Liver (tissue), 9 donors: ENCODE measurements around the gene RIC8B. TPM values are rescaled to one million over a fixed set of nuclear protein-coding genes. Genes with fewer than 3 reads are reported as not detected.

Experiments
- DNase-seq: peaks from one replicate; pipeline ENCODE4 v3.0.0-alpha.2; 2017; ENCODE audit warnings: low spot score
- H3K27ac ChIP-seq, 2 donors: one replicate each; pipeline ENCODE4 v1.7.0; 2013; ENCODE audit warnings: inconsistent platforms in 2 of 2, low read length in 2 of 2, control low read depth in 1 of 2, low read depth in 1 of 2, mild to moderate bottlenecking in 1 of 2
- H3K27me3 ChIP-seq, 4 donors: one replicate each; pipeline versions ENCODE4 v1.6.1 to v1.7.0; 2013; ENCODE audit warnings: low read length in 3 of 4, inconsistent platforms in 1 of 4, mild to moderate bottlenecking in 1 of 4, moderate library complexity in 1 of 4; ENCODE audit not compliant: control insufficient read depth in 4 of 4, insufficient read depth in 4 of 4
- H3K36me3 ChIP-seq, 4 donors: one replicate each; pipeline versions ENCODE4 v1.6.1 to v1.7.0; 2013; ENCODE audit warnings: low read length in 3 of 4, mild to moderate bottlenecking in 3 of 4, low read depth in 1 of 4, moderate library complexity in 1 of 4; ENCODE audit not compliant: control insufficient read depth in 4 of 4, insufficient read depth in 3 of 4
- H3K4me1 ChIP-seq, 4 donors: one replicate each; pipeline versions ENCODE4 v1.6.1 to v1.7.0; 2013; ENCODE audit warnings: low read length in 3 of 4, mild to moderate bottlenecking in 3 of 4, moderate library complexity in 1 of 4; ENCODE audit not compliant: control insufficient read depth in 4 of 4, insufficient read depth in 4 of 4
- H3K4me3 ChIP-seq, 3 donors: one replicate each; pipeline versions ENCODE4 v1.6.1 to v1.7.0; 2013; ENCODE audit warnings: low read length in 3 of 3, control low read depth in 1 of 3, low read depth in 1 of 3, mild to moderate bottlenecking in 1 of 3
- H3K9ac ChIP-seq, 2 donors: one replicate each; pipeline ENCODE4 v1.7.0; 2013; ENCODE audit warnings: low read length in 2 of 2, mild to moderate bottlenecking in 2 of 2, moderate library complexity in 2 of 2, control low read depth in 1 of 2, low read depth in 1 of 2
- H3K9me3 ChIP-seq, 4 donors: one replicate each; pipeline versions ENCODE4 v1.6.1 to v1.7.0; 2013; ENCODE audit warnings: low read length in 3 of 4; ENCODE audit not compliant: control insufficient read depth in 4 of 4
- FOXA1 ChIP-seq: IDR thresholded peaks from 2 replicates; pipeline ENCODE4 v1.6.1; 2016; ENCODE audit warnings: antibody characterized with exemption
- HNF4G ChIP-seq: IDR thresholded peaks from 2 replicates; pipeline ENCODE4 v1.6.1; 2016; ENCODE audit warnings: antibody characterized with exemption
- JUND ChIP-seq, 2 donors: IDR thresholded peaks; 2 replicates each; pipeline ENCODE4 v1.6.1; 2016; ENCODE audit warnings: antibody characterized with exemption in 2 of 2
- NR2F2 ChIP-seq: IDR thresholded peaks from 2 replicates; pipeline ENCODE4 v1.6.1; 2016; ENCODE audit warnings: antibody characterized with exemption
- RAD21 ChIP-seq, 2 donors: IDR thresholded peaks; 2 replicates each; pipeline ENCODE4 v1.6.1; 2016; ENCODE audit warnings: antibody characterized with exemption in 2 of 2, mild to moderate bottlenecking in 2 of 2
- RXRA ChIP-seq, 2 donors: IDR thresholded peaks; 2 replicates each; pipeline ENCODE4 v1.6.1; 2017 to 2018; ENCODE audit warnings: antibody characterized with exemption in 2 of 2, mild to moderate bottlenecking in 1 of 2
- SP1 ChIP-seq: IDR thresholded peaks from 2 replicates; pipeline ENCODE4 v1.6.1; 2018; ENCODE audit warnings: antibody characterized with exemption, mild to moderate bottlenecking
- TAF1 ChIP-seq: conservative IDR thresholded peaks from 2 replicates; pipeline ENCODE4 v1.6.1; 2016; ENCODE audit warnings: antibody characterized with exemption, mild to moderate bottlenecking
- YY1 ChIP-seq: IDR thresholded peaks from 2 replicates; pipeline ENCODE4 v1.6.1; 2016; ENCODE audit warnings: antibody characterized with exemption, mild to moderate bottlenecking
- WGBS: extraction: QIAGEN DNeasy Blood & Tissue Kit; methylation state at CpG from one replicate; pipeline ENCODE4 v1.1.7; 2013; 5-methylcytosine and 5-hydroxymethylcytosine counted together
- polyA plus RNA-seq, 2 donors: library from polyadenylated mRNA; stranded (reverse) in 1 of 2; unstranded in 1 of 2; fragments of 200-250 nt in 1 of 2; fragments of >200 nt in 1 of 2; fragmentation: Nextera tagmentation in 1 of 2; extraction: Ambion mirVana in 1 of 2; gene quantifications; one replicate each; pipeline versions ENCODE4 v1.2.1 to v1.2.3, GENCODE V29; 2013 to 2015
- total RNA-seq, 2 donors: library from RNA; depleted of rRNA; stranded (reverse); fragments of >200 nt; gene quantifications; one replicate each; pipeline ENCODE4 v1.2.3, GENCODE V29; 2014
- TF ChIP-seq, protein P1 (sequence below): IDR thresholded peaks from 2 replicates; pipeline ENCODE4 v1.6.1; 2016; ENCODE audit warnings: antibody characterized with exemption
- TF ChIP-seq, protein P2 (sequence below): IDR thresholded peaks from 2 replicates; pipeline ENCODE4 v1.6.1; 2016; ENCODE audit warnings: antibody characterized with exemption
- TF ChIP-seq, protein P3 (sequence below): IDR thresholded peaks from 2 replicates; pipeline ENCODE4 v1.6.1; 2016; ENCODE audit warnings: antibody characterized with exemption, mild to moderate bottlenecking
- TF ChIP-seq, protein P4 (sequence below): IDR thresholded peaks from 2 replicates; pipeline ENCODE4 v1.6.1; 2016; ENCODE audit warnings: antibody characterized with exemption
- donor health status: healthy.
- donor health status: healthy.
- donor health status: healthy.
- donor health status: healthy.
- donor health status: healthy.

The RIC8B gene
- total and polyA plus RNA-seq, 4 donors = 2.7 to 15.1 (median 4.2) TPM

DNA sequence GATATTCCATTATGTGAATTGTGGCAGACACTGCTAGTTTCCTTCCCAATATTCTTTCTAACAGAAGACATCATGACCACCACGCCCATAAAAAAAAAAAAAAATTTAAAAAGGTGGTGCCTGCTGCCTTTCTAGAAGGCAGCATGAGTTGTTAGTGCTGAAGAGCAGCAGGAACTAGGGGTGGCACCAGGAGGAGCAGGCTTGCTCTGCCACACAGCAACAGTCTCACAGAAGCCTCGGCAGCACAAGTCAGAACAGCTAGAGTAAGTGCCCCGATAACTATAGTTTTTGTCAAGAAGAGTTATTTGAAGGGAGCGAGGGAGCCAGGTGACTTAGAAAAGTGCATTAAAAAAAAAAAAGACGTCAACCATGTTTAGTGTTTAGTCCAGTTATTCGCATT lies 114.8 kb downstream of the RIC8B start:
- Histone ChIP-seq H3K27ac (no peak overlapping the region), H3K27me3 (no peaks in the 10 kb centered on the region), H3K36me3 (peaks cover 3 to 14% (median 8%) of the 10 kb centered on the region in 4 donors), H3K4me3 (no peak overlapping the region), H3K4me1 (no peaks in the 10 kb centered on the region), H3K9ac (no peak overlapping the region), H3K9me3 (no peaks in the 10 kb centered on the region)
- DNase-seq = no peak
- 91% methylated on average over 6 of the region's 6 CpGs for WGBS
- TF ChIP-seq, protein P1, sequence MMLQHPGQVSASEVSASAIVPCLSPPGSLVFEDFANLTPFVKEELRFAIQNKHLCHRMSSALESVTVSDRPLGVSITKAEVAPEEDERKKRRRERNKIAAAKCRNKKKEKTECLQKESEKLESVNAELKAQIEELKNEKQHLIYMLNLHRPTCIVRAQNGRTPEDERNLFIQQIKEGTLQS = no peak
- TF ChIP-seq YY1 (no peak), TAF1 (no peak), JUND (IDR thresholded peaks at IDR 0.05) (no peak), HNF4G (no peak)
- TF ChIP-seq, protein P2, sequence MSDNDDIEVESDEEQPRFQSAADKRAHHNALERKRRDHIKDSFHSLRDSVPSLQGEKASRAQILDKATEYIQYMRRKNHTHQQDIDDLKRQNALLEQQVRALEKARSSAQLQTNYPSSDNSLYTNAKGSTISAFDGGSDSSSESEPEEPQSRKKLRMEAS = no peak
- TF ChIP-seq, protein P3, sequence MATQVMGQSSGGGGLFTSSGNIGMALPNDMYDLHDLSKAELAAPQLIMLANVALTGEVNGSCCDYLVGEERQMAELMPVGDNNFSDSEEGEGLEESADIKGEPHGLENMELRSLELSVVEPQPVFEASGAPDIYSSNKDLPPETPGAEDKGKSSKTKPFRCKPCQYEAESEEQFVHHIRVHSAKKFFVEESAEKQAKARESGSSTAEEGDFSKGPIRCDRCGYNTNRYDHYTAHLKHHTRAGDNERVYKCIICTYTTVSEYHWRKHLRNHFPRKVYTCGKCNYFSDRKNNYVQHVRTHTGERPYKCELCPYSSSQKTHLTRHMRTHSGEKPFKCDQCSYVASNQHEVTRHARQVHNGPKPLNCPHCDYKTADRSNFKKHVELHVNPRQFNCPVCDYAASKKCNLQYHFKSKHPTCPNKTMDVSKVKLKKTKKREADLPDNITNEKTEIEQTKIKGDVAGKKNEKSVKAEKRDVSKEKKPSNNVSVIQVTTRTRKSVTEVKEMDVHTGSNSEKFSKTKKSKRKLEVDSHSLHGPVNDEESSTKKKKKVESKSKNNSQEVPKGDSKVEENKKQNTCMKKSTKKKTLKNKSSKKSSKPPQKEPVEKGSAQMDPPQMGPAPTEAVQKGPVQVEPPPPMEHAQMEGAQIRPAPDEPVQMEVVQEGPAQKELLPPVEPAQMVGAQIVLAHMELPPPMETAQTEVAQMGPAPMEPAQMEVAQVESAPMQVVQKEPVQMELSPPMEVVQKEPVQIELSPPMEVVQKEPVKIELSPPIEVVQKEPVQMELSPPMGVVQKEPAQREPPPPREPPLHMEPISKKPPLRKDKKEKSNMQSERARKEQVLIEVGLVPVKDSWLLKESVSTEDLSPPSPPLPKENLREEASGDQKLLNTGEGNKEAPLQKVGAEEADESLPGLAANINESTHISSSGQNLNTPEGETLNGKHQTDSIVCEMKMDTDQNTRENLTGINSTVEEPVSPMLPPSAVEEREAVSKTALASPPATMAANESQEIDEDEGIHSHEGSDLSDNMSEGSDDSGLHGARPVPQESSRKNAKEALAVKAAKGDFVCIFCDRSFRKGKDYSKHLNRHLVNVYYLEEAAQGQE = no peak

DNA sequence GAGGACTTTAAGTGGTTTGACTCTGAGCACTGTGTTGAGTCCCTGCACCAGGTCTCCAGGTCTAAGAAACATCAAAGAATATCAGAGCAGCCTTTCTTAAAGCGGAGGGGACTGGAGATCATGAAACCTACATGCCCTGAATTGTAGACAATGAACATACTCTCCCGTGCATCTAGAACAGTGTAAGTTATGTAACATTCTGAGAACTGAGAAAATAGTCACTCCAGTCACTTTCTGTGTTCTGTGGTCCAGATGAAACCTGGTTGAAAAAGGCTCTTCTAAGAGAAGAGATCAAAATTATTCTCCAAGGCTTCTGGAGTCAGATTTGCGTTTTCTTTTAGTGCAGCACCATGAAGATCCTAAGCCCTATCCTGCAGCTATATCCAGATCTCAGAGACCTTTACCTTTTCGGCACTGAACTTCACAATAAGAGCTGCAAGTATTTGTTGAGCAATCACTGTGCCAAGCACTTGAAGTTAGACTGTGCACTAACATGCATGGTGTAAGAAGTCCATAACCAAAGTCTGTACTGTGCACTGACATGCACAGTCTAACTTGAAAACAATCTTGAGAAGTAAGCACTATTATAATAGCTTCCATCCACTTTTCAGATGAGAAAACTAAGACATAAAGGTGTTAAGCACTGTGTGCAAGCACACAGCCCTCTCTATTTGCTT lies 115.6 kb downstream of the RIC8B start:
- no peak for DNase-seq
- no peaks in the 10 kb centered on the region for H3K27me3 ChIP-seq
- WGBS = 87% methylated on average over 4 of the region's 4 CpGs

DNA sequence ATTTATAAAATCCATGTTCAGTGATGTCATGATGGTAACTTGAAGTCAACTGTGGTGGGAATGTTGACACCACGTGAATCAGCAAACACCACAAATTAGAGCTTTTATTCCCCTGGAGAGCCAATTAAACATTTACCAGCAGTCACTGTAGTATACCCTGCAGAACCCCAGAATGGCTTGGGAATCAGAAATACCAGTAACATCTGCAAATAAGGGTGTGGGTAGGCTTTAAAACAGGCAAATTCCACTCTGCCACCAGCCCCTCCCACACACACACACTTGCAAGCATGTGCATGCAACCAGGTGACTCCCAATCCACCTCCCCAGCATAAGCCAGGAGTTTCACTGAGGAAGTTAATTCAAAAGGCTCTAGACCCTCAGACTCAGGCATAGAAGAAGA lies 117.6 kb downstream of the RIC8B start:
- WGBS = 46% methylated on average over 1 of the region's 1 CpG
- H3K4me1 ChIP-seq = no peaks in the 10 kb centered on the region
- H3K9ac ChIP-seq = no peak overlapping the region
- H3K36me3 ChIP-seq = peaks cover 0 to 2% (median 0%) of the 10 kb centered on the region in 4 donors
- H3K4me3 ChIP-seq = no peak overlapping the region
- no peak overlapping the region for H3K27ac ChIP-seq
- TF ChIP-seq YY1 = no peak
- TF ChIP-seq, protein P2 = no peak
- TF ChIP-seq SP1 = no peak
- no peak for TF ChIP-seq TAF1
- no peak for TF ChIP-seq JUND (IDR thresholded peaks at IDR 0.05)
- TF ChIP-seq FOXA1 = no peak
- TF ChIP-seq, protein P4, sequence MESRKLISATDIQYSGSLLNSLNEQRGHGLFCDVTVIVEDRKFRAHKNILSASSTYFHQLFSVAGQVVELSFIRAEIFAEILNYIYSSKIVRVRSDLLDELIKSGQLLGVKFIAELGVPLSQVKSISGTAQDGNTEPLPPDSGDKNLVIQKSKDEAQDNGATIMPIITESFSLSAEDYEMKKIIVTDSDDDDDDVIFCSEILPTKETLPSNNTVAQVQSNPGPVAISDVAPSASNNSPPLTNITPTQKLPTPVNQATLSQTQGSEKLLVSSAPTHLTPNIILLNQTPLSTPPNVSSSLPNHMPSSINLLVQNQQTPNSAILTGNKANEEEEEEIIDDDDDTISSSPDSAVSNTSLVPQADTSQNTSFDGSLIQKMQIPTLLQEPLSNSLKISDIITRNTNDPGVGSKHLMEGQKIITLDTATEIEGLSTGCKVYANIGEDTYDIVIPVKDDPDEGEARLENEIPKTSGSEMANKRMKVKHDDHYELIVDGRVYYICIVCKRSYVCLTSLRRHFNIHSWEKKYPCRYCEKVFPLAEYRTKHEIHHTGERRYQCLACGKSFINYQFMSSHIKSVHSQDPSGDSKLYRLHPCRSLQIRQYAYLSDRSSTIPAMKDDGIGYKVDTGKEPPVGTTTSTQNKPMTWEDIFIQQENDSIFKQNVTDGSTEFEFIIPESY = no peak
- TF ChIP-seq RXRA (IDR thresholded peaks at IDR 0.05) = no peak
- no peak for TF ChIP-seq HNF4G
- TF ChIP-seq RAD21 (IDR thresholded peaks at IDR 0.05) = no peak
- no peaks in the 10 kb centered on the region for H3K27me3 ChIP-seq
- DNase-seq = no peak
- H3K9me3 ChIP-seq = no peaks in the 10 kb centered on the region

More for the DNA sequence above, 115.6 kb downstream of the RIC8B start:
- Histone ChIP-seq H3K36me3 (peaks cover 3 to 12% (median 8%) of the 10 kb centered on the region in 4 donors), H3K9me3 (no peaks in the 10 kb centered on the region), H3K27ac (no peak overlapping the region), H3K4me1 (no peaks in the 10 kb centered on the region), H3K9ac (no peak overlapping the region), H3K4me3 (no peak overlapping the region)
- no peak for TF ChIP-seq FOXA1
- TF ChIP-seq NR2F2 = no peak
- TF ChIP-seq YY1 = no peak
- TF ChIP-seq TAF1 = no peak
